HG02571 (cell line): ENCODE results near the gene DUSP8.
A peak's percentile ranks its signal among the peaks of the same experiment; 100 is the strongest.
"Not testable (repeated sequence)": the region's sequence is repeated elsewhere in the genome, so short reads cannot be mapped to it uniquely, and the experiment has no call there.

Source experiments
- ATAC-seq: cut with Tn5 transposase; IDR thresholded peaks from one replicate; pipeline ENCODE4 v1.9.1; 2021; ENCODE audit warnings: mild to moderate bottlenecking, moderate library complexity; ENCODE audit not compliant: unreplicated experiment

The DUSP8 gene, protein sequence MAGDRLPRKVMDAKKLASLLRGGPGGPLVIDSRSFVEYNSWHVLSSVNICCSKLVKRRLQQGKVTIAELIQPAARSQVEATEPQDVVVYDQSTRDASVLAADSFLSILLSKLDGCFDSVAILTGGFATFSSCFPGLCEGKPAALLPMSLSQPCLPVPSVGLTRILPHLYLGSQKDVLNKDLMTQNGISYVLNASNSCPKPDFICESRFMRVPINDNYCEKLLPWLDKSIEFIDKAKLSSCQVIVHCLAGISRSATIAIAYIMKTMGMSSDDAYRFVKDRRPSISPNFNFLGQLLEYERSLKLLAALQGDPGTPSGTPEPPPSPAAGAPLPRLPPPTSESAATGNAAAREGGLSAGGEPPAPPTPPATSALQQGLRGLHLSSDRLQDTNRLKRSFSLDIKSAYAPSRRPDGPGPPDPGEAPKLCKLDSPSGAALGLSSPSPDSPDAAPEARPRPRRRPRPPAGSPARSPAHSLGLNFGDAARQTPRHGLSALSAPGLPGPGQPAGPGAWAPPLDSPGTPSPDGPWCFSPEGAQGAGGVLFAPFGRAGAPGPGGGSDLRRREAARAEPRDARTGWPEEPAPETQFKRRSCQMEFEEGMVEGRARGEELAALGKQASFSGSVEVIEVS

DNA sequence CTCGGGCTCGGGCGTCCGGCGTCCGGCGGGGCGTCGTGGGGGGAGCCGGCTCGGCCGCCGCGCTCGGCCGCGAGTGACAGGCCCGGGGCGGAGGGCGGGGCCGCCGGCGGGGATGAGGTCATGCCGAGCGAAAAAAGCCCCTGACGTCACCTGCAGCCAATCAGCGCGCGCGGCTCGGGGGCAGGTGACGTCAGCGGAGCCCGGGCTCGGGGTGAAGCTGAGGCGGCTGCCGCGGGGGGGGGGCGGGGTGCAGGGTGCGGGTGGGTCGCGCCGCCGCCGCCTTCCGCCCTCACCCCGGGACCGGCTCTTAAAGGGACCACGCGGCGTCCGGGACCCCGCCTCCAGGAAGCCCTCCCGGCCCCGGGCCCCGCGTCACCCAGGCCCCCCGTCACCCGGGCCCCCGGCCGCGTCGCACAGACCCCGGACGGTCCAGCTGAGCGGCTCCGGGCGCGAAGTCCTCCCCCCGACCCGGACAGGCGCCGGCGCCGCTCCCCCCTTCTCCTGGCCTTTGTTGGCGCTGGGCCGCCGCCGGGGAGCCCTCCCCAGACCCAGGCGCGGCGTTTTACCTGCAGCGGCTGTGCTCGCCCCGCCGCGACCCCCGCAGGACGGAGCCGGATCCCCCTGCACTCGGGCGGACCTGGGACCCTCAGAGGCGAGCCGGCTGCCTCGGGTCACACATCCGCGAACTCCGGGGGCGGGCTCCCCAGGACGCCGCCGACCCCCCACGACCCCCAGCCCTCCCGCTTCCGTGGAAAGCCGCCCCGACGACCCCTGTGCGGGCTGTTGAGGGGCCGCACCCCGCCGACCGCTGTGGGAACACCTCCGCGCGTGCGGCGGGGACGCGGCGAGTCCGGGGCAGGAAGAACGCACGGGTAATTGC is at the start of gene DUSP8:
Gene DUSP8, minus strand, starts transcription at position 75 of the 880 bp plus-strand sequence. CDS start 6,445 bp downstream, outside the sequence.
- peak; percentile 61 for ATAC-seq

DNA sequence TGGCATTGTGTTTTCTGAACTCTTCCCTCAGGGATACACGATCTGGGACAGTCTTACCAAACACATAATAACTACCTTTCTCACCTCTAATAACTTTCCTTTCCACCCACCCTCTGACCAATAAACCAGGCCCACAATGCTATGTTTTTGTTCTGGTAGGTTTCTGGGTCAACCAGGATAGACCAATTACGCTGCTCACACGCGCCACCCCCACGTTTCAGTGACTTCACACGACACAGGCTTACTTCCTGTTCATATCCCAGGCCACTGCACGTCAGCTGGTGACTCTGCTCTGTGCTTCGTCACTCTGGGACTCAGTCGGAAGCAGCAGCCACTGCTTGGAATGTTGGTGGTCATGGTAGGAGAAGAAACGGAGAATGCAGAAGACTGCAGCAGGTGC is 47.4 kb upstream of the DUSP8 start:
- no peak for ATAC-seq

DNA sequence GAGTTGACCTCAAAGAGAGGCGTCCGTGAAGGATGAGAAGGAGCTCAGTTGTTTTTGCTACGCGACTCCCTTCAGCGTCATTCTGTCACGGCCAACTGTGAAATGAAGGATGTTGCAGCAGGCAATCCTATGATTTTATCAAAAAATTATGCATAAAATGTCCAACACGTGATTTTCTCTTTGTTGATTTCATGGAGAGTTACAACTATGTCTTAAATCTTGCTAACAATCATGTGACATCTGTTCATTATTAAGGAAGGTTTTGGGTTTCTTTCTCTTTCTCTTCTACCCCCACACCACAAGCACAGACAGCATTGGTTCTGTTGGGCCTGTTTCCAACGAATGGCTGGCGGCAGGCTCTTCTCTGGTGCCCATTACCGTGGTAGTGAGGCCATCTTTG is 46.2 kb upstream of the DUSP8 start:
- ATAC-seq, result no peak

DNA sequence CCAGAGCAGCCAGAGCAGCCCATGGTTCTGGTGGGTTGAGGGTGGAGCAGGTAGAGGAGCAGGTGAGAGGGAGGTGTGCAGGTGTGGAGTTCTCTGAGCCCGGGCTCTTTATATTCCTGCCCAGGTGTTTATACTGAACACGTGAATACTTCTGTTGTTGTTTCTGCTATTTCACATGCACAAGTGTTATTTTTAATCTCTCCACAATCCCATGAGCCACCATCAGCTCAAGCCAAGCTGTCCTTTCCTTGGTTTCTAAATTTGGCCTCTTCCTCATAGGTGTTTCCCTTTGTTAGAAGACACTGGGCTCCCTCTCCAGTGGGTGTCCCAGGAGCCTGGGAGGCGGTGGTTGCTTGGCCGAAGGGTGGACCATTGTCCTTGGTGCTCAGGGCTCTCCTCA is 36.3 kb upstream of the DUSP8 start, which contains the start of gene KRTAP5-3:
Gene KRTAP5-3, minus strand, starts transcription at position 101 of the 400 bp plus-strand sequence. Its CDS starts 78 bp downstream, at position 23.
- ATAC-seq, result no peak

DNA sequence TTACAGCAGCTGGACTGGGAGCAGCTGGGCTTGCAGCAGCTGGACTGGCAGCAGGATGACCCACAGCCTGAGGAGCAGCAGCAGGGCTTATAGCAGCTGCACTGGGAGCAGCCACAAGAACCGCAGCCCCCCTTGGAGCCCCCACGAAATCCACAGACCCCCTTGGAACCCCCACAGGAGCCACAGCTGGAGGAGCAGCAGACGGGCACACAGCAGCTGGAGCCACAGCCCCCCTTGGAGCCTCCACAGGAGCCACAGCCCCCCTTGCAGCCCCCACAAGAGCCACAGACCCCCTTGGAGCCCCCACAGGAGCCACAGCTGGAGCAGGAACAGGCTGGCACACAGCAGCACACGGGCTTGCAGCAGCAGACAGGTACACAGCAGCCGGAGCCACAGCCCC is 35.8 kb upstream of the DUSP8 start:
- not testable (repeated sequence) for ATAC-seq

DNA sequence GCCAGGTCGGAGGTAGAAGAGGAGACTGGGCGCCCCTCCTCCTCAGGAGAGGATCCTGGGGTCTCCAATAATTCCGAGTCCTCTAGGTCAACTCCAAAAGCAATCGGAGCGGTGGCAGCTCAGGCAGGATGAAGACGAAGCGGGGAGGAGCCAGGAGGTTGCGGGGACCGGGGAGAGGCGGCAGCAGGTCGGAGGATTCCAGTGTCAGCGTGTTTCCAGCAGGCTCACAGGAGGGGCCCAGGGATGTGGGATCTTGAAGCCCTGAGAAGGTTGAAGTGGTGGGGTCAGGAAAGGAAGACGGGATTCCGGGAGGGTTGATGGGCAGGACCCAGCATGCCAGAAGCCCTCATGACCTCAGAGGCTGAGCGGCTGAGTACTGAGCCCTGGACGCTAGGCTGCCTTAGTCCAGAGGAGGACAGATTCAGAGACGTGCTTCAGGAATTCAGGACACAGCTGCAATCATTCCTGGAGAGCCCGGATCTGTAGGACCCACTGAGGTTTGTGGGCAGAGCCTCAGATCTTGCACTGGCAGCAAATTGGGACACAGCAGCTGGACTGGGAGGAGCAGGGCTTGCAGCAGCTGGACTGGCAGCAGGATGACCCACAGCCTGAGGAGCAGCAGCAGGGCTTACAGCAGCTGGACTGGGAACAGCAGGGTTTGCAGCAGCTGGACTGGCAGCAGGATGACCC is 35.2 kb upstream of the DUSP8 start:
- not testable (repeated sequence) for ATAC-seq

DNA sequence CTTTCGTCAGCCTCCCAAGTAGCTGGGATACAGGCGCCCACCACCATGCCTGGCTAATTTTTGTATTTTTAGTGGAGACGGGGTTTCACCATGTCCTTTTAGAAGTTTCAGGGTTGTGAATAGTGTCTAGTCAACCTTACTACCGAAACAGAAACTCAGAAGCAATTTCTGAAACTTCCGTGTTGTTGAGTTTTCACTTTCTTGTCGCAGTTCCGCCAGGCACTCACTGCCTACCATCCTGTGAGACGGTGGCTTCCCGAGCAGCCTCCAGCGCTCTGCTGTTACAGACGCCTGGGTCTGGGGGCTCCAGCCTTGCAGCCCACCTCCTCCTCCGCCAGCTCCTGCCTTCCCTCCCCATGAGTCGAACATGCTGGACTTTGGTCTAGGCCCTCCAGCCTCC is 33.9 kb upstream of the DUSP8 start:
- ATAC-seq, result not testable (repeated sequence)

DNA sequence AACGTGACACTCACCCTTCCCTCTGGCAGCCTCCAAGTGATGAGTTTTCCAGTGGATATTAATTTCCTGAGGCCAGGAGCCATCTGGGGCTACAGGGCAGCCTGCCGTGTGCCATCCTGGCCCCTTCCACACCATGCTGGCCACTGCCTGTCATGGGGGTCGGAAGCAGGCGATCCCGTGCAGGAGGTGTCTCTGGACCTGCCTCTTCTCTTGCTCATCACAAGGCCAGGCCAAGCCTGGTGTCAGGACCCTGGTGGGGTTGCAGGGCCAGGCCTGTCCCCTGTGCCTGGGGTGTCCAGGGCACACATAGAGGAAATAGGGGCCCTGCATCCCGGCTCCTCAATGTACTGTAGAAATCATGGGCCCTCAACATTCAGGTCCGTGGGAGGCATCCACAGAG is 32.6 kb upstream of the DUSP8 start:
- no peak for ATAC-seq

DNA sequence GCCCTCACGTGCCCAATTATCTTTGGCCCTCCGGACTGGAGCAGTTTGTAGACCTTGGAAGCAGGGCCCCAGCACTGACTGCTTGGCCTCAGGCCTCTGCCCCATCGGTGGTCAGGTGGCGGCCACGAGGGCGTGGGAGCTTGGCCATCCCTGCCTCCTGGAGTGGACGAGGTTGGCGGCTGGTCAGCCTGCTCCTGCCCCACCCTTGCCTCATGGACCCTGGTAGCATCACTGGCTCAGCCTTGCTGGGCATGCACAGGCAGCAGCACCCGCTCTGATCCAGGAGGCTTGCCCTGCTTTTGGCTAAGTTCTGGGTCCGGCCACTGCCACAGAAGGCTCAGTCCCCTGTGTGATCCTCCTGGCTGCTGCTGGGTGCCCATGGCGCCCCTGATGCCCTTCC is 32.1 kb upstream of the DUSP8 start:
- no peak for ATAC-seq

DNA sequence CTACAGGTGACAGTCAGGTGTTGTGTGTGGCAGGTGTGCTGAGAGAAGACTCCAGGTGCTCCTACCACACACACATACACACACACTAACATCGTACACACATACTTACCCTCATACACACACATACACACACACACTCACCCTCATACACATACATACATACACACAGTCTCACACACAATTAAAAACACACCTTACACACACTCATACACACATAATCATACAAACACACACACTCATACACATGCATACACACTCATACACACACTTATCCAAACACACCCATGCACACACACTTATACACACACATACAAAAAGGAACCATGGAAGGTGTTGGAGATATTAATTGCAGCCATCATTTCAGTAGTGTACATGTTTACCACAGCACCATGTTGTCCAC is 31.6 kb upstream of the DUSP8 start:
- ATAC-seq, result no peak

DNA sequence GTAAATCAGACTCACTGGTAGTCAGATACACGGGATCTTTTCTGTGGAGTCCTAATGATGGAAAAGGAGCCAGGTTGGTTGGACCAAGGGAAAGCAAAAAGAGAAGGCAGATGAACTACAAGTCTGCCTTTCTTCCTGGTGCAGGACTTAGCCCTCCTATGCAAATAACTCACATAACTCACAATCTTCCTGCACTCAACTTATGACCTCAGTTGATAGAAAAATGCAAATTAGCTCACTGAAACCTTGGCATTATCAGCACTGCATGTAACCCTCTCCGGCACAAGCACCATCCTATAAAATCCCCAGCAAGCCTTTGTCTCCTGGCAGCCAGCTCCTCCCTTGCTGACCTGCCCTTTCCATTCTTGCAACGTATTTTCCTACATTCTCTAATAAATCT is 29.6 kb upstream of the DUSP8 start:
- ATAC-seq, result not testable (repeated sequence)

DNA sequence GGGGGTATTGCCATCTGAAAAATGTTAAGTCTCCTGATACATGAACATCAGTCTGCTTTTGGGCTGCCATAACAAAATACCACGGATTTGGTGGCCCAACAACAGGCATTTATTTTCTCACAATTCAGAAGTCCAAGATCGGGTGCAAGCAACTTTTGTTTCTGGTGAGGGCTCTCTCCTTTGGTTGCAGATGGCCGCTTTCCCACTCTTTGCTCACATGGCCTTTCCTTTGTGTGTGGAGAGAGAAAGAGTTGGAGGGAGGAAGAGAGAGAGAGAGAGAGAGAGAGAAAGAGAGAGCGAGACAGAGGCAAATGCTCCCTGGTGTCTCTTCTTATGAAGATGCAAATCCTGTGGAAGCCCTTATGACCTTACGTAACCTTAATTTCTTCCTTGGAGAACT is 28.6 kb upstream of the DUSP8 start:
- no peak for ATAC-seq

DNA sequence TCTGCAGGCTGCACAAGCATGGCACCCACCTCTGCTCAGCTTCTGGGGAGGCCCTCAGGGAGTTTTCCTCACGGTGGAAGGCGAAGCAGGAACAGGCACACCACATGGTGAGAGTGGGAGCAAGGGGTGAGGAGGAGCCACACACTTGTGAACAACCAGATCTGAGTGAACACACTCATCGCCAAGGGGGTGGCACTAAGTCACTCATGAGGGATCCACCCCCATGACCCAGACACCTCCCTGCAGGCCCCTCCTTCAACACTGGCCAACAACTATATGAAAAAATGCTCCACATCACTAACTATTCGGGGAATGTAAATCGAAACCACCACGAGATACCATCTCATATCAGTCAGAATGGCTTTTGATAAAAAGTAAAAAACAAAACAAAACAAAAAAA is 26.7 kb upstream of the DUSP8 start:
- ATAC-seq, result no peak

DNA sequence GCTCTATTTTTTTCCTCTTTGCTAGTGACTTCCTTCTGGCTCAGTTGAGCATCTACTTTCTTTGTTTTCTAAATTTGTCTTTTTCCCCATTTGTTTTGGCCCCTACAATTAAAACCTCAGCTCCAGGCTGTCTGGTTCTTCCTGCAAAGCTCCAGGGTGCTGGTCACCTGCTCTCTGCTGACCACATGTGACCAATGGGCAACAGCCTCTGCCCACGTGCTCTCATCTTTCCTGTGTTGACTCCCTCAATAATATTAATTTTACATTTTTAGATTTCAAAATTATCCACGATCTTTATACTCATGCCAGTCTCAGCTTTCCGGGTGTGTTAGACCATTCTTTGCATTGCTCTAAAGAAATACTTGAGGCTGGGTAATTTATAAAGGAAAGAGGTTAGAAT is 26.3 kb upstream of the DUSP8 start:
- ATAC-seq, result not testable (repeated sequence)

DNA sequence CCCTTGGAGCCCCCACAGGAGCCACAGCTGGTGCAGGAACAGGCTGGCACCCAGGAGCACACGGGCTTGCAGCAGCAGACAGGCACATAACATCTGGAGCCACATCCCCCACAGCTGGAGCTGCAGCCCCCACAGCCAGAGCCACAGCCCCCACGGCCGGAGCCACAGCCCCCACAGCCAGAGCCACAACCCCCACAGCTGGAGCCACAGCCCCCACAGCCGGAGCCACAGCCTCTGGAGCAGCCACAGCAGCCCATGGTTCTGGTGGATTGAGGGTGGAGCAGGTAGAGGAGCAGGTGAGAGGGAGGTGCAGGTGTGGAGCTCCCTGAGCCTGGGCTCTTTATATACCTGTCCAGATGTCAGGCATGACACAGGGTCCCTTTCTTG is 25.9 kb upstream of the DUSP8 start, which contains the start of gene KRTAP5-2:
Gene KRTAP5-2, minus strand, starts transcription at position 301 of the 387 bp plus-strand sequence. Its CDS starts 44 bp downstream, at position 257.
- no peak for ATAC-seq

DNA sequence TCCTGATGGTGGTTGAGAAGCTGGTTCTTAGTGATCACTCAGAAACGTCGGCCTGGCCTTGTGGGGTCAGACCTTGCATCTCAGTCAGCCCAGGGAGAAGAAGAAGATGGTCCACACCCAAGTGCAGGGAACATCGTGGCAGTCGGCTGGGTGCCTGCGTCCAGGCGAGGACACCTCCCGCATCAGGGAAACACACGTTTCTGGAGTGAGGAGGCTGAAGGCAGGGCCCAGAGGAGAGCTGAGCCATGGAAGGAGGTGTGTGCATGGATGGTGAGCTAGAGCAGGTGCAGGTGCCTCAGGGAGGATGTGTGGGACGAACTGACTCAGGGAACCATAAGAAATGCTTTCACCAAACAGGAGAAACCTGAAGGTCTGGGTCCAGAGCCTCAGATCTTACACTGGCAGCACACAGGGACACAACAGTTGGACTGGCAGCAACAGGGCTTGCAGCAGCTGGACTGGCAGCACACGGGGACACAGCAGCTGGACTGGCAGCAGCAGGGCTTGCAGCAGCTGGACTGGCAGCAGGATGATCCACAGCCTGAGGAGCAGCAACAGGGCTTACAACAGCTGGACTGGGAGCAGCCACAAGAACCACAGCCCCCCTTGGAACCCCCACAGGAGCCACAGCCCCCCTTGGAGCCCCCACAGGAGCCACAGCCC is 25.4 kb upstream of the DUSP8 start:
- ATAC-seq, result no peak

DNA sequence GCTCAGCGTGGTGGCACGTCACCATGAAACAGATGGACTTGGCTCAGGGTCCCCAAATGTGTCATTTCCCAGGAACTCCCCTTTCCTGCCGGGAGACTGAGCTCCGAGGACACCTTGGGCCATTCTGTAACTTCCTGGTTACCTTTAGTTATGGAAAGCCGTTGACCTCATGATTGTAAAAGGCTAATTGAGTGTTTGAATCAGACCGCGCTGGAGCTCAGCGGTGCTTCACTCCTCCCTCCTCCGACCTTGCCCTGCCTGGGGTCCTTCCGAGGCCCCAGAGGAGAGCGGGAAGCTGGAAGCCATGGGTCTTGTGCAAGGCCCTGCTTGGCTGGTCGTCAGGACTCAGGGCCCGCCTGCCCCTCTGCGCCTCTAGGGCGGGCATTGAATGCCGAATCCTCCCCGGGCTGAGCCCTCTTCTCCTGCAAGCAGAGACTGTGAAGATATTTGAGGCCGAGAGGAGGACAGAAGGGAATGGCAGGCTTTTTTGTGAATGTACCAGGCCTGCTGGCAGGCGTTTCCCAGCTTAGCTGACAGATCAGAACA is 24.6 kb upstream of the DUSP8 start:
- ATAC-seq, result not testable (repeated sequence)

DNA sequence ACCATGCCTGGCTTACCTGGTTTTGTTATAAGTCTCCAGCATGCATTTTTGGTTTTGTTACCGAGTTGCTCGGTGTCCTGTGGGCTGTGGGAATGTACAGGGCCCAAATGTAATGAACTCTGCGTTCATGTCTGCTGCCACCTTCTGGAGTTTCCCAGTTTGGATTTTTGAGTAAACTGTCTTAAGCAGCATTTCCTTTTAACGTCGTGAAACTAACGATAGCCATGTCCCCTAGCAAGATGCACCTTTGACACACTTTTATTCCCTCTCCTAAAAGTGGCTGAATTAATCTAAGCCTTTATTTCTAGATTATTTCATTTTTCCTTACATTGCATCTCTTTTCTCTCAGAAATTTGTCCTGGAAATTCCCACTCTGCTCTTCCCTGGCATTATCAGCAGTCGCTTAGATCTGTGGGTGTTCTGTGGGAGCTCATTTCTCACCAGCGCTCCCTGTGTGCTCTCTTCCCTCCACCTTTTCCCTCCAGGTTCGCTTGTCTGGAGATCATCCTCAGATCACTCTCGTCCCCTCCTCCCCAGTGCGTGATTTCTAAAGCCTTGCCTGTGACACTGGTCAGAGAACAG is 24.0 kb upstream of the DUSP8 start:
- not testable (repeated sequence) for ATAC-seq

DNA sequence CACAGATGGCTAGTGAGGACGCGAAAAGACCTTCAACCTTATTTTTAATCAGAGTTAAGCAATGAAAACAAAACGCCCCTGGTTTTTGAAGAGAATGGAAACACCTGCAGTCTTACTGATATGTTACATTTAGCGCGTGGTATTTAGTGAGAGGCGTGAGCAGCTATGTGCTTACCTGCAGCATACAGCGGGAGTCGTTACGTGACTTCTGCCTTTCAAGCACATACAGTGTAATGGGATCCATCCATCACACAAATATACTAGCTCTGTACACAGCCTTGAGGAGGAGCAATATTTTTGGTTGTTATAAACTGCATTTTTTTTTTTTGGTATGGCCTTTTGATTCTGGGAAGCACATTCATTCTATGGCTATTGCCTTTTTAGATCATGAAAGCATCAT is 20.6 kb upstream of the DUSP8 start:
- ATAC-seq, result no peak
